CD14-positive monocyte (primary cell): Measurements from ENCODE around the gene PRRC2B. TPM values are rescaled to one million over a fixed set of nuclear protein-coding genes. Genes with fewer than 3 reads are reported as not detected.

ENCODE experiments used
- polyA plus RNA-seq, 3 donors: library from polyadenylated mRNA; depleted of rRNA in 1 of 3; unstranded in 2 of 3; stranded (reverse) in 1 of 3; fragments of 300-500 nt in 2 of 3; fragments of >200 nt in 1 of 3; fragmentation: Illumina TruSeq in 2 of 3; gene quantifications; 1 replicate in 2 of 3; 2 replicates in 1 of 3; pipeline ENCODE4 v1.2.3, GENCODE V29; 2012 to 2021
- small RNA-seq: library from RNA; depleted of rRNA; stranded (forward); fragments of <200 nt; gene quantifications from one replicate; pipeline ENCODE3, GENCODE V24; 2012; ENCODE audit warnings: low read depth; ENCODE audit not compliant: insufficient read length

The PRRC2B gene
- polyA plus RNA-seq, 3 donors: 2.8 to 36.2 (median 8.6) TPM

Small RNAs within 50 kb of the gene (small RNA-seq; reads per million reads assigned to genes)
- gene SNORD62A: not detected
- gene SNORD62B: not detected

Other genes with a start within 250 kb of the PRRC2B start
- gene FAM78A, start 117.6 kb upstream of the PRRC2B start, polyA plus RNA-seq: 10 to 100 TPM in 1 of 3 donors, 1 to 10 TPM in 2; 6.4 to 40.6 (median 7.2) TPM
- gene PLPP7, start 104.4 kb upstream of the PRRC2B start, polyA plus RNA-seq: 1 to 10 TPM; 1.1 to 3.1 (median 1.5) TPM
- gene POMT1, start 108.8 kb downstream of the PRRC2B start, polyA plus RNA-seq: 10 to 100 TPM in 1 of 3 donors, 1 to 10 TPM in 2; 5.9 to 22.3 (median 7.5) TPM
- 10 to 100 TPM; 15.9 to 19.9 (median 16.3) TPM for gene UCK1, start 137.2 kb downstream of the PRRC2B start, polyA plus RNA-seq
- not detected for gene PRRT1B, start 151.4 kb downstream of the PRRC2B start, polyA plus RNA-seq